ENCODE measurements around the gene MT1B. TPM values are rescaled to one million over a fixed set of nuclear protein-coding genes. Genes with fewer than 3 reads are reported as not detected.

The MT1B gene
- total RNA-seq, 2 experiments from 2014 or later: not detected

- H3K4me3 ChIP-seq (ENCODE audit: low read depth, low read length, poor library complexity, severe bottlenecking): no peak overlapping the region
- H3K79me2 ChIP-seq (ENCODE audit: insufficient read depth, low read depth, low read length): no peaks in the 10 kb centered on the region
- CTCF ChIA-PET (ENCODE audit: unreplicated experiment): no interaction called here
- no peak for TF ChIP-seq EZH2phosphoT487 (IDR thresholded peaks at IDR 0.05; ENCODE audit: borderline replicate concordance, low read depth, low read length)
- no peak for TF ChIP-seq CTCF (conservative IDR thresholded peaks at IDR 0.05; ENCODE audit: low read length)
- no TSS peak for BruUV-seq (replicated peaks)
- POLR2A ChIA-PET: interaction anchor here (0.6 to 1.2 kb wide), 2 partner anchors 10 to 73 kb away, joined by 3 to 6 read pairs; no protein-coding TSS in a partner anchor
- no peaks in the 10 kb centered on the region for H3K9me2 ChIP-seq (ENCODE audit: insufficient read depth, low read length)
- H2AFZ ChIP-seq (ENCODE audit: low read length): no peak overlapping the region
- H3K9me3 ChIP-seq (ENCODE audit: low read length): no peaks in the 10 kb centered on the region; the same call in 1 of the 2 replicates
- no peak overlapping the region for H3K27ac ChIP-seq (ENCODE audit: low read depth, low read length, poor library complexity, severe bottlenecking)
- no peaks in the 10 kb centered on the region for H3K4me1 ChIP-seq (ENCODE audit: insufficient read depth, low read length, poor library complexity, severe bottlenecking)
- DNase-seq (ENCODE audit: low spot score): no peak
- H3K36me3 ChIP-seq (ENCODE audit: insufficient read depth, low read length): no peaks in the 10 kb centered on the region
- no peaks in the 10 kb centered on the region for H4K20me1 ChIP-seq (ENCODE audit: insufficient read depth, low read length)
- H3K4me2 ChIP-seq (ENCODE audit: low read length): no peak overlapping the region
- intact Hi-C loops (cut with micrococcal nuclease; ENCODE audit: unreplicated experiment): no loop called here
Observed at GRCh38 chr16:56691885-56692284, 40.2 kb downstream of the MT1B start.

- intact Hi-C loops (cut with micrococcal nuclease; ENCODE audit: unreplicated experiment): no loop called here
- ChIA-PET CTCF (ENCODE audit: unreplicated experiment) (no interaction called here), POLR2A (interaction anchor here (0.6 to 0.8 kb wide), 2 partner anchors 12 to 352 kb away, joined by 3 to 4 read pairs; no protein-coding TSS in a partner anchor)
- no peak overlapping the region for H3K4me2 ChIP-seq (ENCODE audit: low read length)
- no peak overlapping the region for H3K27ac ChIP-seq (ENCODE audit: low read depth, low read length, poor library complexity, severe bottlenecking)
- H3K9me2 ChIP-seq (ENCODE audit: insufficient read depth, low read length): no peaks in the 10 kb centered on the region
- TF ChIP-seq CTCF (conservative IDR thresholded peaks at IDR 0.05; ENCODE audit: low read length): no peak
- no peak for TF ChIP-seq EZH2phosphoT487 (IDR thresholded peaks at IDR 0.05; ENCODE audit: borderline replicate concordance, low read depth, low read length)
- no peaks in the 10 kb centered on the region for H3K36me3 ChIP-seq (ENCODE audit: insufficient read depth, low read length)
- no peaks in the 10 kb centered on the region for H3K4me1 ChIP-seq (ENCODE audit: insufficient read depth, low read length, poor library complexity, severe bottlenecking)
- no peak for DNase-seq (ENCODE audit: low spot score)
- no TSS peak for BruUV-seq (replicated peaks)
- no peak overlapping the region for H3K4me3 ChIP-seq (ENCODE audit: low read depth, low read length, poor library complexity, severe bottlenecking)
- H4K20me1 ChIP-seq (ENCODE audit: insufficient read depth, low read length): no peaks in the 10 kb centered on the region
- no peaks in the 10 kb centered on the region for H3K79me2 ChIP-seq (ENCODE audit: insufficient read depth, low read depth, low read length)
- H2AFZ ChIP-seq (ENCODE audit: low read length): no peak overlapping the region
- peaks cover 8% of the 10 kb centered on the region; the same call in 1 of the 2 replicates for H3K9me3 ChIP-seq (ENCODE audit: low read length)
Observed at GRCh38 chr16:56695246-56695645, 43.6 kb downstream of the MT1B start.

- DNase-seq (ENCODE audit: low spot score): no peak
- Histone ChIP-seq H3K9me3 (ENCODE audit: low read length) (peaks cover 8% of the 10 kb centered on the region; the same call in 1 of the 2 replicates), H2AFZ (ENCODE audit: low read length) (no peak overlapping the region), H4K20me1 (ENCODE audit: insufficient read depth, low read length) (no peaks in the 10 kb centered on the region), H3K9me2 (ENCODE audit: insufficient read depth, low read length) (no peaks in the 10 kb centered on the region), H3K27ac (ENCODE audit: low read depth, low read length, poor library complexity, severe bottlenecking) (no peak overlapping the region), H3K4me1 (ENCODE audit: insufficient read depth, low read length, poor library complexity, severe bottlenecking) (peaks cover 4% of the 10 kb centered on the region), H3K4me3 (ENCODE audit: low read depth, low read length, poor library complexity, severe bottlenecking) (no peak overlapping the region), H3K36me3 (ENCODE audit: insufficient read depth, low read length) (no peaks in the 10 kb centered on the region), H3K4me2 (ENCODE audit: low read length) (no peak overlapping the region), H3K79me2 (ENCODE audit: insufficient read depth, low read depth, low read length) (no peaks in the 10 kb centered on the region)
- no TSS peak for BruUV-seq (replicated peaks)
- POLR2A ChIA-PET: no interaction called here
- TF ChIP-seq CTCF (conservative IDR thresholded peaks at IDR 0.05; ENCODE audit: low read length): no peak
- CTCF ChIA-PET (ENCODE audit: unreplicated experiment): no interaction called here
- intact Hi-C loops (cut with micrococcal nuclease; ENCODE audit: unreplicated experiment): no loop called here
Observed at GRCh38 chr16:56697456-56698155, 45.9 kb downstream of the MT1B start.

Measured in OCI-LY7 (cell line).